Measurements from ENCODE around the gene KPNA6. TPM values are rescaled to one million over a fixed set of nuclear protein-coding genes. Genes with fewer than 3 reads are reported as not detected.

Gene KPNA6
- total and polyA plus RNA-seq, 2 donors (not counting 3 experiments of a cell fraction or from before 2014, with no cell fraction given): 22.1 to 85.6 TPM

GRCh38 chr1:32111789-32112188 is 3.9 kb downstream of the KPNA6 start:
- H4K20me1 ChIP-seq (replicated peaks; ENCODE audit: control insufficient read depth, extremely low read depth, insufficient read depth, low read length): no peaks in the 10 kb centered on the region
- H3K36me3 ChIP-seq (ENCODE audit: control insufficient read depth in 2 of 2, extremely low read depth in 1 of 2, insufficient read depth in 2 of 2, low read length in 2 of 2): peaks cover 0 to 2% of the 10 kb centered on the region in 2 experiments
- no peak overlapping the region for H2AFZ ChIP-seq (ENCODE audit: low read depth, low read length)
- dilution Hi-C loops (cut with MboI; ENCODE audit: extremely low pct_ligation_motif_present, low sequenced_read_pairs): no loop called here
- no TSS peak for BruUV-seq (replicated peaks)
- no peak for DNase-seq (ENCODE audit: low read depth, low spot score)
- FAIRE-seq: no peak
- H3K4me2 ChIP-seq (ENCODE audit: insufficient read depth, low read length): no peak overlapping the region
- H3K27me3 ChIP-seq (ENCODE audit: control insufficient read depth in 2 of 2, insufficient read depth in 2 of 2, low read length in 2 of 2): no peaks in the 10 kb centered on the region
- ChIA-PET POLR2A (no interaction called here), CTCF (interaction anchor here (0.9 to 2.3 kb wide), 4 partner anchors 9 to 137 kb away, joined by 3 to 9 read pairs (median 6); no protein-coding TSS in a partner anchor)
- no peaks in the 10 kb centered on the region for H3K9me3 ChIP-seq (replicated peaks; ENCODE audit: control insufficient read depth, insufficient read depth, low read length)
- no peaks in the 10 kb centered on the region for H3K9me1 ChIP-seq (replicated peaks; ENCODE audit: control insufficient read depth, extremely low read depth, insufficient read depth, low read length)
- no peak overlapping the region for H3K27ac ChIP-seq (ENCODE audit: insufficient read depth, low read depth, low read length)
- peaks cover 82% of the 10 kb centered on the region for H3K79me2 ChIP-seq (ENCODE audit: control insufficient read depth, insufficient read depth, low read length)
- intact Hi-C loops (cut with micrococcal nuclease): no loop called here
- TF ChIP-seq MYC (IDR thresholded peaks at IDR 0.05; ENCODE audit: low read depth, low read length) (no peak), POLR2AphosphoS5 (IDR thresholded peaks at IDR 0.05; ENCODE audit: insufficient read depth, low read depth, low read length) (no peak), POLR2A (IDR thresholded peaks at IDR 0.05; ENCODE audit: low read depth, low read length) (no peak), GATA2 (IDR thresholded peaks at IDR 0.05; ENCODE audit: insufficient read depth, insufficient read length, low read depth, low read length) (no peak), JUN (IDR thresholded peaks at IDR 0.05; ENCODE audit: borderline replicate concordance, insufficient read depth, insufficient read length, low read depth) (no peak), EZH2 (IDR thresholded peaks at IDR 0.05; ENCODE audit: borderline replicate concordance, low read depth, low read length, severe bottlenecking) (no peak), FOS (IDR thresholded peaks at IDR 0.05; ENCODE audit: borderline replicate concordance, insufficient read depth, low read length) (no peak), MAX (IDR thresholded peaks at IDR 0.05; ENCODE audit: insufficient read depth, insufficient read length) (no peak)
- TF ChIP-seq, protein P1, sequence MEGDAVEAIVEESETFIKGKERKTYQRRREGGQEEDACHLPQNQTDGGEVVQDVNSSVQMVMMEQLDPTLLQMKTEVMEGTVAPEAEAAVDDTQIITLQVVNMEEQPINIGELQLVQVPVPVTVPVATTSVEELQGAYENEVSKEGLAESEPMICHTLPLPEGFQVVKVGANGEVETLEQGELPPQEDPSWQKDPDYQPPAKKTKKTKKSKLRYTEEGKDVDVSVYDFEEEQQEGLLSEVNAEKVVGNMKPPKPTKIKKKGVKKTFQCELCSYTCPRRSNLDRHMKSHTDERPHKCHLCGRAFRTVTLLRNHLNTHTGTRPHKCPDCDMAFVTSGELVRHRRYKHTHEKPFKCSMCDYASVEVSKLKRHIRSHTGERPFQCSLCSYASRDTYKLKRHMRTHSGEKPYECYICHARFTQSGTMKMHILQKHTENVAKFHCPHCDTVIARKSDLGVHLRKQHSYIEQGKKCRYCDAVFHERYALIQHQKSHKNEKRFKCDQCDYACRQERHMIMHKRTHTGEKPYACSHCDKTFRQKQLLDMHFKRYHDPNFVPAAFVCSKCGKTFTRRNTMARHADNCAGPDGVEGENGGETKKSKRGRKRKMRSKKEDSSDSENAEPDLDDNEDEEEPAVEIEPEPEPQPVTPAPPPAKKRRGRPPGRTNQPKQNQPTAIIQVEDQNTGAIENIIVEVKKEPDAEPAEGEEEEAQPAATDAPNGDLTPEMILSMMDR (IDR thresholded peaks at IDR 0.05; ENCODE audit: extremely low read depth in 1 of 2, insufficient read depth in 1 of 2, low read depth in 1 of 2, low read length in 2 of 2): no peak
- peaks cover 8% of the 10 kb centered on the region for H3K4me1 ChIP-seq (ENCODE audit: control insufficient read depth, extremely low read depth, insufficient read depth, low read length)
- H3K9ac ChIP-seq (replicated peaks; ENCODE audit: extremely low read depth, insufficient read depth, low read length): no peak overlapping the region
- no peak overlapping the region for H3K4me3 ChIP-seq (replicated peaks in 1 of 3; ENCODE audit: insufficient read depth in 1 of 3, low read depth in 1 of 3, low read length in 3 of 3)

All from endothelial cell of umbilical vein (primary cell).